GM03348 (cell line): ENCODE measurements around the gene INPP4B.
"Not testable (repeated sequence)": the region's sequence is repeated elsewhere in the genome, so short reads cannot be mapped to it uniquely, and the experiment has no call there.

Source experiments
- DNase-seq: peaks from one replicate; pipeline ENCODE4 v3.0.0; 2012; ENCODE audit warnings: low spot score

The INPP4B gene

DNA sequence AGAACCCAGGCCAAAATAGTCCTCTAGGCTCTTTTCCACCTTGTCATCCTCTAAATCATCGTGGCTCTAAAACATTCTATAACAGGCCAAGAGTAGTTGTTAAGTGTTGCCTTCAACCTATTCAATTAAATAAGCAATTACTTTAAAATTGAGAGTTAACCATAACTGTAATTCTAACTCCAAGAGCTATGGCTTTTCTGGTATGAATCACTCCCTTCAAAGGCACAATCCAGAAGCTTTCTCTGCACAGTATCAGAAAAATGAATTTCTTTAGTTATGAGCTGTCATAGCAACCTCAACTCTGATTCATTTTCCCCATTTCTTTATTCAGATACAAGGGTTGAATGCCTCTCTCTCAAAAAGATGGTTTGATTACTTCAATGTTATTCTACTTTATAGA is 21.7 kb downstream of the INPP4B start:
- DNase-seq = peak; percentile 27

DNA sequence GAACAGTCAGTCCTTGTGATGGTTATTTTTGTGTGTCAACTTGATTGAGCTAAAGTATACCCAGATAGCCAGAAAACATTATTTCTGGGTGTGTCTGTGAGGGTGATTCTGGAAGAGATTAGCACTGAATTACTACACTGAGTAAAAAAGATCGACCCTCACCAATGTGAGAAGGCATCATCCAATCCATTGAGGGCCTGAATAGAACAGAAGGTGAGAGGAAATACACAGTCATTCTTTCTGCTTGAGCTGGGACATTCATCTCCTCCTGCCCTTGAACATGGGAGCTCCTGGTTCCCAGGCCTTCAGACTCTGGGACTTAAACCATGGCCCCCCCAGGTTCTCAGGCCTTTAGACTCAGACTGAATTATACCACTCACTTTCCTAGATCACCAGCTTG is 22.3 kb downstream of the INPP4B start:
- DNase-seq = no peak

DNA sequence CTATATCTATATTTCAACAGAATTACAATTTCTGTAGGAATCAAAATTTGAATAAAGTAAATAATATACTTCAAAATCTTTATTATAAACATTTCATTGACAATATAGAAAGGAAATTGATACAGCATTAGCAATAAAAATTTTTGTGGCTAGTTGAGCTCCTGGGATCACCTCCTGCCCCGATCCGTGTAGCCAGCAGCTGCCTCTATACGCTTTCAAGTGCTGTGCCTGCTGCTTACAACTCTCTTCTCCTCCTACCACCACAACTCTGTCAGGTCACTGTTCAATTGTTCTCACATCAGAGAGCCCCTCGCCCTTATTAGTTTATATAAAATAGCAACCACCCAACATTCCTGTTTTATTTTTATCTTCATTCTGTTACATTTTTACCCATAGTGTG is 27.6 kb downstream of the INPP4B start:
- no peak for DNase-seq

- DNase-seq = peak; percentile 32
These were observed 28.1 kb downstream of the INPP4B start for GRCh38 chr4:142818031-142818430.

DNA sequence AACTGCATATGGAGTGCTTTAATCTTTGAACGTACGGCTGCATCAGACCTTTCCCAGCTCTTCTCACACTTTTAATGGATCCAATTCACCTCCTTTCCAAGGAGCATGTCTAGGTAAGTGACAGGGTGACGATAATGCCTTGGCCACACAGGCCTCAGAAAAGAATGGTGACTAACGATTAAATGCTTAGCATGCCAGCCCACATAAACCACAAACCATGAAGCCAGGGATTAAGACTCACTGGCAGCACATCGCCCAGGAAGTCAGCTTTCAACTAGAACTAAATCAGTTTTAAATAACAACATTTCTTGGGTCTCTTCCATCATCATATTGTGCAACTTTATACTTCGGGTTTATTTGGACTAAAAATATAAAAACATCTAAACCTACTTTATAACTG is 28.7 kb downstream of the INPP4B start:
- peak; percentile 65 for DNase-seq

DNA sequence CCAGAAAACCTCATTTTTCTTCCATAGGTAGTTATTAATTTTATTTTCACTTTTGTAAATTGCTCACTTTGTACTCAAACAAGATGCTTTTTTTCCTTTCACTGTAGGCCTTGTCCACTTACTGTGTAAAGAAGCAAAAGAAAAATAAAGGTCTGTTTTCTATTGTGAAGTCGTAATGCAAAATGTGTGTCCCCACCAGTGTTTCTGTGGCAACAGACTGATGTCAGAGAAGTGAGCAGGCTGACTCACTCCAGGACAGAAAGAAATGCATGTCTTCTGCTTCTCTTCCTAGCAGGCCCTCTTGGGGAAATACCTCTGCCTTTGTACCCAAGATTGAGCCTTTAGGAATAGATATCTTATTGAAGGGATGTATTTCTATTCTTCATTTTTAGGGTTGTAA is 30.3 kb downstream of the INPP4B start:
- peak; percentile 32 for DNase-seq

- no peak for DNase-seq
These were observed 32.7 kb downstream of the INPP4B start for GRCh38 chr4:142813388-142813787.

DNA sequence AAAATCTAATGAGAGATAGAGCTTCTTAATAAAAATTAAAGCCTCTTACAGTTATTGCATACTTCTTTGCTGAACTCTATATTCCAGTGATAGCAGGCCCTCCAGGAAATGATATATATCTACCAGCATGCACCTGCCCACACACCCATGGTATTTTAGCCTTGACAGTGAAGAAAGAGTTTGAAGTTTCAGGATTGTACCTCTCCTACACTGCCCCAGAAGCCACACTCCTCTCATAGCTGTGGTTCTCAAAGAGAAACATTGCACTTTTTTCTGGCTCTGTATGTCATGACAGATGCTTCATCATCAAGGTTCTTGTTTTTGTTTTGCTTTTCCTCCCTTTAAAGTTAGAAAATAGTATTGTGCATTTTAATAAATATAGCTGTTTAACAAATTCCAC is 34.0 kb downstream of the INPP4B start:
- DNase-seq = no peak

GRCh38 chr4:142811034-142811433 is 35.1 kb downstream of the INPP4B start:
- no peak for DNase-seq

DNA sequence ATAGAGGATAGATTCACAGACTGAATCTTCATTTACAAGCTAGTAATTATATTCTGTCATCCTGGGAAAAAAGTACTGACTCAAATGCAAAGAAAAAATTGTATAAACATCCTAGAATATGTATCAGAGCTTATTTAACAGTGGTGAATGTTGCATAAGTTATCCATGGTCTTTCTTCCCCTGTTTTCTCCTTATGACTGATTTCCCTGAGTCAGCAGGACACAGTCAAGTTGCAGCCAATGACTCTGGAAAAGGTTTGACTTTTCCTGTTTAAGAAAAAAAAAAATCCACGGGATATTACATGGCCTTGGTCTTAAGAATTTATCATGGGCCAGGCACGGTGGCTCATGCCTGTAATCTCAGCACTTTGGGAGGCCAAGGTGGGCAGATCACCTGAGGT is 36.5 kb downstream of the INPP4B start:
- DNase-seq = no peak

DNA sequence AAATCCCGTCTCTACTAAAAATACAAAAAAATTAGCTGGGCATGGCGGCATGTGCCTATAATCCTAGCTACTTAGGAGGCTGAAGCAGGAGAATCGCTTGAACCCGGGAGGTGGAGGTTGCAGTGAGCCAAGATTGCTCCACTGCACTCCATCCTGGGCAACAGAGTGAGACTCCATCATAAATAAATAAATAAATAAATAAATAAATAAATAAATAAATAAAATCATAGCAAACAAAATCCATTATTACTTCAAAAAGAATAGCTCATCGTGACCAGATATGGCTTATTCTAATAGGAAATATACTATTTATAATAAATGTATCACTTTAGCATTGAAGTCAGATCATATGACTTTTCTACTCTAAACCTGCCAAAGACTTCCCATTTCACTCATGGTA is 42.2 kb downstream of the INPP4B start:
- DNase-seq = not testable (repeated sequence)

DNA sequence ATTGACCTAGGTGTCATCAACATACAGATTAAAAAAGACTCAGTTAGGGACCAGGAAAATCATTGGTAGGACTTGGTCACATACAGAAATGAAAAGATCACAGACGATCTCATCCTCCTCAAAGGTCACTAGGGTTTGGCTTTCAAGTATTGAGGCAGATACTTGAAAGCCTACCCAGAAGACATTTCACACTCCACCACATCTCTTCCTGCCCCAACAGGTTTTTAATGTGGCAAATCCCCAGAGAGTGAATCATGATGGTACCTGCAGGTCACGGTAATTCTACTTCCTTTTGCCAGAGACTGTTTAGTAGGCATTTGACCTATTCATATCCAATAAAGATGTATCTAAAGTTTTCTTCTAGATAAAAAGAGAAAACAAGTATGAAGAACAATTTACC is 44.1 kb downstream of the INPP4B start:
- DNase-seq = no peak

DNA sequence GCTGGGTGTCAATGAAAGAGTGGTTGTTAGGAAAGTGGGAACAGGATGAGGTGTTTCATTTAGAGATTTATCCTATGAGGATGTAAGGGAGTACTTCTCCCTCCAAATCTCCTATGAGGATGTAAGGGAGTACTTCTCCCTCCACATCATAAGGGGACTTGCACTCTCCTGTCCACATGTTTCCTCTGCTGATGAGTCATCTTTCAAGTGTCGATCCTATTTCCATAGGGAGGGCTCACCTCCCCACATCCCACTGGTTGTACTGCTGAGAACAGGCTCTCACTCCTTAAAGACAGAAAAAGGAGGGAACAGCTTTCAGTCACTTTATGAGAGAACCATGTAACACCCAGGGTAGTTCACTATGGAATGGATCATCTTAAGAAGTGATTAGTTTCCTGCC is 65.0 kb downstream of the INPP4B start:
- no peak for DNase-seq

DNA sequence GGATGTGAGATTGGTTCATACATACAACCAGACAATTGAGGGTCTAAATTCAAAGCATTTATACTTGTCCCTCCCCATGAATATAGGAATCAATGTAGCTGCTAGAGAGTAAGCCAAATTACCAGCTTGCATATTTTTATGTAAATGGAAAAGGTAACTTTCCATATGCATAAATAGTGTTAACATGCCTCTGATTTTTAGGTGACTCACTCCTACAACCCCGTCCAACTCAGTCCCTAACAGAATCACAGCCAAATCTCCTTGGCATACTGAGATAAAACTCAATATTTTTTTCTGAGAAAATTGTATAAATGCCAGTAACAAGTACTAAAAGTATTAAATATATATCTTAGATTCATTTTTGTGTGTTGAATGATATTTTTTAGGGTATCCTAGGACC is 67.2 kb downstream of the INPP4B start:
- peak; percentile 11 for DNase-seq

DNA sequence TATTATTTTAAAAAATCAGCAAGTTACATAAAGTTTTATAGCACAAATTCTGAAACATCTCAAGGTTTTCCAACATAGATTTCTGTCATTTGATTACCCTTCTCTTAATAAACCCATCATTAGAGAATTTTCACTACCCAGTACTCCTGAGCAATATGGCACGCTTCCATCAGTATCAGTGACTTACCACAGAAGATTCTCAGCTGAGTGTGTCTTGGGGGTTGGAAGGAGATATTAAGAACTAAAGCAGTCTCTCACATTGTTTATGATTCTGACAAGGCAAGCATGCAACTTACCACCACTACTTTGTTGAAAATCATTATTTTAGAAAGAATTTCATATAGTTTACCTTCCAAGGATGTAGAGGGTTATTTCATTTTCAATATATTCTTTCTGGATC is 67.7 kb downstream of the INPP4B start:
- peak; percentile 15 for DNase-seq

GRCh38 chr4:142777045-142777743 is 68.9 kb downstream of the INPP4B start:
- no peak for DNase-seq

DNA sequence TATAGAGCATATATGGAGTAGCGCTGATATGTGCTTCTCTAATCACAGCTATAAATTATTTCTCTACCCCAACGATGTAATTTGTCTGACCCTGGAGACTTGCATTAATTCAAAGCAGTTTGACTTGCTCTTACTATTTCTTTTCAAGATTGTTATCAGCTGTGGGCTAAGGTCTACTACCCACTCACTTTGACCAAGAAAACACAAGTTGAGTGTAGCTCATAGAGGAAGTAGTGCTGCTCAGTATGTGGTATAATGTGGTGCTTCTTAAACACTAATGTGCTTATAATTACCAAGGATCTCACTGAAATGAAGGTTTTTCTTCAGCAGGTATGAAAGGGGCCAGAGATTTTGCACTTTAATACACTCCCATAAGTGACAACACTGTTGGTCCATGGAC is 70.1 kb downstream of the INPP4B start:
- no peak for DNase-seq

GRCh38 chr4:142773505-142773904 is 72.6 kb downstream of the INPP4B start:
- no peak for DNase-seq

- no peak for DNase-seq
These were observed 83.8 kb downstream of the INPP4B start for GRCh38 chr4:142762280-142762679.

DNA sequence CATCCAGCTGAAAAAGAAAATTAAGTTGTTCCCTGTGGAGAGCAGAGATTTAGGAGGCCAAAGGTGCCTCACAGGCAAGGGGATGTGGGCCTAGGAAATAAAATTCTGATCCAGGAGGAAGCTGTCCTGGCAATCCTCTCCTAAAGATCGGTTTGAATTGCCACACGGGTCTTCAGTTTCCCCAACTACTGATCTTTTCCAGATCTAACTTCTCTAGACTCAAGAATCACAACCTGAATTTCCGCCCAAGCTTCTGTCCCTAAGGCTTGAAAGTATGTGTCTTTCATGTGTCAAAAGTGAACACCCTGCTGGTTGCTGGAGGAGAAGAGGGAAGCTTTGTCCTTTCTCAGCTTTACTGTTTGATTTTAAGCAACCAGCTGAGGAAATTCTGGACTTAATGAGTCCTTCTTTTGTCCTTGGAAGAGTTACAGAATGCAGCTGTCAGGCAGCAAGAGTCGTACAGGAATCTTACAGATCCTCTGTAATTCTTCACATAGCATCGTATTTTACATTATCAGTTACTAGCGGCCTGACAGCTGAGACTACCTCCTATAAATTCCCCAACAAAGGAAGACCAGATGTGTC is 93.8 kb downstream of the INPP4B start:
- no peak for DNase-seq

DNA sequence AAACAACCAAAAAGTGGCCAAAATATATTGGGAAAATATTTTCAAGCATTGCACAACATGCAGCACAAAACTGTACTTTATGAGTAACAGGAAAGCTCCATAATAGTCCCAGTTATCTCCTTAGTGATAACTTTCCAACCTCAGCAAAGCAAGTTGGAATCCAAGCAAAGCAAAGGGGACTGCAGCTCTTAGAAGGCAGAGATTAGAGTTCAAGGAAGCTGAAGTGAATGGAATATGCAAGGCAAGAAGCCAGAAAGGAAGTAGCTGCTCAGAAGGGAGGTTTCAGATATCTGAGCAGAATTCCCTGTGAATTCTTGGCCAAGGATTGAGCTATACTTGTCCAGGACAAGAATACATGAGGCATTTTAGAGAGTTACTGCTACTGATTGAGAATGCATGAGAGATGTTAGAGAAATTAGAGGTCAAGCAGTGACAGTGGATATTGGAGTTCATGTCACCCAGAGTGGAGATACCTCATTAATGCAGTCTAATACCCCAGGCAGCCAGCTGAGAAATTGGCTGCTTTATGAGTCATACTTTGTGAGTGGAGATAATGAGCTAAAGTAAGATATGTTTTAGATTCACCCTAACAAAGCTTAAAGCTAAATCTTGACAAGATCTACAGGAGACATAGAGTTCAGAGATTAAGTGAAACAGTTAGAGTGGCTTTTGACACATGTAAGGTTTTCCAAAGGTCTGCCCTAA is 102.8 kb downstream of the INPP4B start:
- DNase-seq = no peak

DNA sequence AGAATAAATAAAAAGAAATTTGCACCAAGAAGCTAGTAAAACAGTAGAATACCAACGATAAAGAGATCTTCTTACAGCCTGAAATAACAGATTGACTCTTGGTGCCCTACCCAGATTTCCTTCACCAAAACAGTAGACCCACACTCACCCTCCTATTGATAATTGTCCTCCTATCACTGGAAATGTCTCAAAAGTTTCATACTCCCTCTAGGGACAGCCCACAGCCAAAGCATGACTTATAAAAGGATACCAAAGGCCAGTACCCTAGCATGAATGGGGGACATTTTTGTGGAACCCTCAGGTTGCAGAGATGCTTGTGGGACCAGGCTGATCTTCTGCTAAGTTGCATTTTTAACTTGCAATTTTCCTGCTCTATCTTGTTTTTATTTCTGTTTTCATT is 104.1 kb downstream of the INPP4B start:
- no peak for DNase-seq

GRCh38 chr4:142728233-142728632 is 117.9 kb downstream of the INPP4B start:
- no peak for DNase-seq

DNA sequence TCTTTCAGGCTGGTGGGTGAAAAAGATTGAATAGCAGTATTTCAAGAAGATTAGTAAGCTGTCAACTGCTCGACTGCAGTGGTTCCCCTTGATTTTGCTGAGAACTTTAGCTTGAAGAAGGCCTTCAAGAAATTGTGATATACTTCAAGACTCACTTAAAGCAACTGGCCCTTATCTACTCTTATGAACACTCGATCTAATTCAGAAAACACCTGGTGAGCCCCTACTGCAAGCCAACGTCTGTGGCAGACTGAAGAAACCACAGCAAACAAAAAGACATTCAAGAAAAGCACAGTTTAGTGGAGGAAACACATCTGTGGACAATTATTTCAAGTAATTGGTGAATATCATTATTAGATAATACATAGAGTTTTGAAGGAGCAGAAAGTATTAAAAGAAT is 119.0 kb downstream of the INPP4B start:
- DNase-seq = no peak
